GM10266 (cell line): ENCODE measurements around the gene ZNF674.

Experiments used
- DNase-seq: peaks from one replicate; pipeline ENCODE4 v3.0.0; 2012; ENCODE audit errors: extremely low spot score
- CTCF ChIP-seq: IDR thresholded peaks from 2 replicates; pipeline ENCODE4 v1.5.1; 2012; ENCODE audit warnings: mild to moderate bottlenecking, low read depth; ENCODE audit not compliant: control insufficient read depth, insufficient read depth; ENCODE audit errors: missing control alignments

The ZNF674 gene

GRCh38 chrX:46582966-46583365 lies 37.7 kb upstream of the ZNF674 start:
- no peak for TF ChIP-seq CTCF
- no peak for DNase-seq

GRCh38 chrX:46582325-46582724 lies 37.1 kb upstream of the ZNF674 start:
- no peak for DNase-seq
- TF ChIP-seq CTCF, result no peak

GRCh38 chrX:46580613-46581012 lies 35.4 kb upstream of the ZNF674 start:
- no peak for TF ChIP-seq CTCF

GRCh38 chrX:46579250-46579649 lies 34.0 kb upstream of the ZNF674 start:
- no peak for TF ChIP-seq CTCF
- no peak for DNase-seq

More at GRCh38 chrX:46580613-46581012, 35.4 kb upstream of the ZNF674 start:
- no peak for DNase-seq

- DNase-seq, result no peak
- no peak for TF ChIP-seq CTCF
Measured at GRCh38 chrX:46577221-46578005, 32.2 kb upstream of the ZNF674 start.

- DNase-seq, result no peak
- no peak for TF ChIP-seq CTCF
Measured at GRCh38 chrX:46576458-46576857, 31.2 kb upstream of the ZNF674 start.

- DNase-seq, result no peak
- no peak for TF ChIP-seq CTCF
Measured at GRCh38 chrX:46575991-46576392, 30.8 kb upstream of the ZNF674 start.
